K562 (cell line): ENCODE measurements around the gene SLC24A3. TPM values are rescaled to one million over a fixed set of nuclear protein-coding genes. Genes with fewer than 3 reads are reported as not detected.

ENCODE experiments used
- ATAC-seq: fragments of 200-7000 bp; cut with Tn5 transposase; 3 replicates; pipeline ENCODE4 v1.9.1; 2020; ENCODE audit warnings: moderate library complexity
- BruUV-seq: library from RNA; stranded (reverse); fragments of 400-500 nt; replicated peaks from 2 replicates; lab custom pipeline; 2021; lab: Mats Ljungman, UMichigan
- CTCF ChIA-PET: fragments of 300-600 bp; formaldehyde crosslinking; extraction: SDS; loops from one replicate; lab custom pipeline; 2021; ENCODE audit warnings: low intra/inter-chr PET ratio; lab: Yijun Ruan, JAX
- POLR2A ChIA-PET: fragments of 300-600, 350-650 bp; sonication (Branson Sonifier 250); formaldehyde crosslinking; extraction: SDS; loops from one replicate; lab custom pipeline; 2021; ENCODE audit warnings: antibody characterized with exemption, inconsistent platforms; lab: Yijun Ruan, JAX
- DNase-seq, 4 experiments: peaks; one replicate each; pipeline versions ENCODE4 v3.0.0 to v3.0.0-alpha.2; 2011 to 2018; ENCODE audit warnings: low spot score in 3 of 4, mixed read lengths in 3 of 4; ENCODE audit errors: extremely low read depth in 1 of 4
- FAIRE-seq: peaks from 2 replicates; lab custom pipeline; 2011; peaks lifted over from hg19 to GRCh38; lab: Jason Lieb, UNC
- H2AFZ ChIP-seq: 2 replicates; pipeline ENCODE4 v1.6.0; 2011; ENCODE audit warnings: low read depth, low read length, control low read depth, inconsistent platforms
- H3K27ac ChIP-seq: fragments of 200-600 bp; 3 replicates; pipeline ENCODE4 v1.8.0; 2011; ENCODE audit warnings: low read depth, mild to moderate bottlenecking, control low read depth, inconsistent platforms, low read length, moderate library complexity, mixed read lengths; ENCODE audit errors: extremely low read depth
- H3K27me3 ChIP-seq, 2 experiments: fragments of 300-600 bp in 1 of 2; 2 replicates in 1 of 2; 3 replicates in 1 of 2; pipeline versions ENCODE4 v1.6.0 to v1.8.0; 2011; ENCODE audit warnings: inconsistent platforms in 2 of 2, low read length in 2 of 2, mild to moderate bottlenecking in 1 of 2, mixed read lengths in 1 of 2, moderate library complexity in 1 of 2; ENCODE audit not compliant: control insufficient read depth in 2 of 2, insufficient read depth in 2 of 2
- H3K36me3 ChIP-seq: fragments of 300-600 bp; 3 replicates; pipeline ENCODE4 v1.8.0; 2011; ENCODE audit warnings: mild to moderate bottlenecking, low read length, inconsistent platforms; ENCODE audit not compliant: control insufficient read depth, insufficient read depth
- H3K4me1 ChIP-seq, 2 experiments: fragments of 200-600 bp in 1 of 2; replicated peaks in 1 of 2; 2 replicates in 1 of 2; 3 replicates in 1 of 2; pipeline versions ENCODE4 v1.5.1 to v1.8.0; 2011; ENCODE audit warnings: inconsistent platforms in 2 of 2, low read length in 2 of 2, mild to moderate bottlenecking in 1 of 2, mixed read lengths in 1 of 2, moderate library complexity in 1 of 2; ENCODE audit not compliant: control insufficient read depth in 2 of 2, insufficient read depth in 2 of 2
- H3K4me2 ChIP-seq: 2 replicates; pipeline ENCODE4 v1.6.1; 2011; ENCODE audit warnings: low read length, control low read depth, inconsistent platforms, mixed read lengths; ENCODE audit not compliant: insufficient read depth
- H3K4me3 ChIP-seq: fragments of 200-600 bp; sonication (generic), shearing (Covaris generic); 2 replicates; pipeline ENCODE4 v1.5.1; 2016; ENCODE audit warnings: control low read depth, inconsistent platforms
- H3K79me2 ChIP-seq: fragments of 200-600 bp; 3 replicates; pipeline ENCODE4 v1.8.0; 2011; ENCODE audit warnings: low read length, inconsistent platforms; ENCODE audit not compliant: control insufficient read depth, insufficient read depth
- H3K9ac ChIP-seq, 2 experiments: 2 replicates each; pipeline versions ENCODE4 v1.6.0 to v1.6.1; 2011; ENCODE audit warnings: low read depth in 2 of 2, low read length in 2 of 2, control low read depth in 1 of 2, inconsistent platforms in 1 of 2, mild to moderate bottlenecking in 1 of 2, mixed read lengths in 1 of 2; ENCODE audit not compliant: insufficient read depth in 1 of 2
- H3K9me1 ChIP-seq: one replicate; pipeline ENCODE4 v1.6.0; 2011; ENCODE audit warnings: inconsistent platforms, mild to moderate bottlenecking, low read length, moderate library complexity; ENCODE audit not compliant: control insufficient read depth, insufficient read depth
- H3K9me3 ChIP-seq: replicated peaks from 2 replicates; pipeline ENCODE4 v1.5.1; 2011; ENCODE audit warnings: low read depth, low read length, inconsistent platforms; ENCODE audit not compliant: control insufficient read depth, insufficient read depth
- H4K20me1 ChIP-seq: replicated peaks from 2 replicates; pipeline ENCODE4 v1.6.1; 2011; ENCODE audit warnings: low read length, inconsistent platforms, mixed read lengths; ENCODE audit not compliant: control insufficient read depth, insufficient read depth
- CREB5 ChIP-seq: fragments of 250-450 bp; sonication (Bioruptor Pico); IDR thresholded peaks from 2 replicates; pipeline ENCODE4 v1.5.0; 2020; ENCODE audit warnings: mild to moderate bottlenecking
- DEAF1 ChIP-seq: fragments of 450-650 bp; formaldehyde crosslinking; IDR thresholded peaks from 2 replicates; pipeline ENCODE4 v1.4.0; 2020; ENCODE audit warnings: mild to moderate bottlenecking, moderate library complexity
- ELF1 ChIP-seq: fragments of 200-800 bp; sonication (Bioruptor generic); IDR thresholded peaks from 2 replicates; pipeline ENCODE4 v1.6.1; 2016; ENCODE audit warnings: missing genetic modification characterization, missing compliant biosample characterization
- ETS2 ChIP-seq: IDR thresholded peaks from 2 replicates; pipeline ENCODE4 v1.6.1; 2016; ENCODE audit warnings: borderline replicate concordance, missing genetic modification characterization, mild to moderate bottlenecking, moderate library complexity, missing compliant biosample characterization; ENCODE audit not compliant: poor library complexity, severe bottlenecking
- EWSR1 ChIP-seq: fragments of 450-650 bp; IDR thresholded peaks from 2 replicates; pipeline ENCODE4 v1.6.1; 2018; ENCODE audit warnings: borderline replicate concordance, mild to moderate bottlenecking, low read depth, moderate library complexity; ENCODE audit not compliant: partially characterized antibody
- RCOR1 ChIP-seq, 2 experiments: IDR thresholded peaks; 2 replicates each; pipeline ENCODE4 v1.6.1; 2012; ENCODE audit warnings: low read depth in 2 of 2, low read length in 2 of 2, borderline replicate concordance in 1 of 2, improper control_type of control experiment in 1 of 2
- SMAD3 ChIP-seq: fragments of 450-650 bp; formaldehyde crosslinking; conservative IDR thresholded peaks from 2 replicates; pipeline ENCODE4 v1.4.0; 2020; ENCODE audit warnings: mild to moderate bottlenecking
- ZNF174 ChIP-seq: fragments of 250-450 bp; sonication (Bioruptor Pico); IDR thresholded peaks from 2 replicates; pipeline ENCODE4 v1.4.0; 2020; ENCODE audit warnings: mild to moderate bottlenecking
- ZNF395 ChIP-seq: fragments of 200-800 bp; sonication (Bioruptor generic); IDR thresholded peaks from 2 replicates; pipeline ENCODE4 v1.6.1; 2017; ENCODE audit warnings: missing genetic modification characterization, missing compliant biosample characterization
- ZNF764 ChIP-seq: fragments of 250-450 bp; sonication (Bioruptor Pico); IDR thresholded peaks from 2 replicates; pipeline ENCODE4 v1.4.0; 2020; ENCODE audit warnings: low read depth, mild to moderate bottlenecking, moderate library complexity
- WGBS: fragments of 100-300 bp; shearing (Covaris generic); methylation state at CpG from one replicate; pipeline ENCODE4 v1.1.6; 2016; ENCODE audit warnings: low coverage, mixed read lengths; ENCODE audit not compliant: insufficient coverage; ENCODE audit errors: missing lambda C conversion rate; 5-methylcytosine and 5-hydroxymethylcytosine counted together
- in situ Hi-C: fragments of 300-500 bp; cut with MboI; formaldehyde crosslinking; loops from 4 replicates; pipeline ENCODE4 v1.15.0; 2018; ENCODE audit warnings: inconsistent platforms, mixed read lengths
- intact Hi-C: fragments of 100-400 bp; cut with micrococcal nuclease; formaldehyde crosslinking; loops from 2 replicates; pipeline ENCODE4 v1.14.2; 2022
- polyA plus RNA-seq, 8 experiments: library from polyadenylated mRNA; depleted of rRNA in 4 of 8; stranded (reverse) in 5 of 8; unstranded in 3 of 8; fragments of >200 nt; fragmentation: Nextera tagmentation in 2 of 8; fragmentation: Illumina TruSeq in 1 of 8; extraction: Ambion mirVana in 2 of 8; extraction: Trizol in 1 of 8; gene quantifications; 2 replicates each; pipeline versions ENCODE4 v1.2.1 to v1.2.3, GENCODE V29; 2011 to 2014; ENCODE audit warnings: inconsistent platforms in 1 of 8, missing spikeins in 1 of 8
- total RNA-seq, 7 experiments: library from RNA; depleted of rRNA in 6 of 7; stranded (reverse); fragments of >200 nt in 6 of 7; fragmentation: Illumina TruSeq in 2 of 7; extraction: Trizol in 2 of 7; gene quantifications; 2 replicates each; pipeline versions ENCODE4 v1.2.1 to v1.2.3, GENCODE V29; 2011 to 2021; ENCODE audit warnings: low replicate concordance in 1 of 7

Gene SLC24A3
- total and polyA plus RNA-seq, 9 of the 15 experiments (the other 6 are each of a cell fraction or from before 2014, with no cell fraction given), result not detected

GRCh38 chr20:19737025-19737424 is 524.6 kb downstream of the SLC24A3 start:
- DNase-seq (no peak), FAIRE-seq (no peak), ATAC-seq (no peak)
- ChIA-PET CTCF (no interaction called here), POLR2A (no interaction called here)
- no peak overlapping the region for H3K4me3 ChIP-seq
- H3K9ac ChIP-seq, result no peak overlapping the region
- no peaks in the 10 kb centered on the region for H4K20me1 ChIP-seq
- no peak overlapping the region for H2AFZ ChIP-seq
- no peak overlapping the region for H3K27ac ChIP-seq
- no peaks in the 10 kb centered on the region for H3K9me1 ChIP-seq
- no TSS peak for BruUV-seq
- WGBS, result 0% methylated on average over 4 of the region's 4 CpGs
- no peaks in the 10 kb centered on the region; a peak in 1 of 5 replicates for H3K27me3 ChIP-seq
- in situ Hi-C loops, result no loop called here
- H3K4me2 ChIP-seq, result no peak overlapping the region
- no peaks in the 10 kb centered on the region for H3K4me1 ChIP-seq
- intact Hi-C loops, result no loop called here
- H3K36me3 ChIP-seq, result no peaks in the 10 kb centered on the region
- no peaks in the 10 kb centered on the region for H3K79me2 ChIP-seq
- H3K9me3 ChIP-seq, result no peaks in the 10 kb centered on the region
- TF ChIP-seq CREB5 (no peak), RCOR1 (IDR thresholded peaks at IDR 0.05; ENCODE audit: borderline replicate concordance in 1 of 2, low read depth in 2 of 2, low read length in 2 of 2) (no peak), ZNF395 (CRISPR knock-in tag) (no peak), ETS2 (tag) (no peak), SMAD3 (no peak), DEAF1 (no peak), EWSR1 (no peak), ELF1 (tag) (no peak), ZNF174 (CRISPR knock-in tag) (no peak), ZNF764 (CRISPR knock-in tag) (no peak)
